GM12878 (cell line): ENCODE data around the gene LIN7C. TPM values are rescaled to one million over a fixed set of nuclear protein-coding genes. Genes with fewer than 3 reads are reported as not detected.

Experiments
- ATAC-seq: fragments of 200-7000 bp; cut with Tn5 transposase; 3 replicates; pipeline ENCODE4 v1.9.1; 2020; ENCODE audit warnings: mild to moderate bottlenecking, moderate library complexity
- BruUV-seq: library from RNA; stranded (reverse); fragments of 400-500 nt; replicated peaks from 2 replicates; lab custom pipeline; 2021; lab: Mats Ljungman, UMichigan
- CTCF ChIA-PET: fragments of 300-600 bp; sonication (Branson Sonifier 250); formaldehyde crosslinking; extraction: SDS; loops from one replicate; lab custom pipeline; 2021; ENCODE audit warnings: inconsistent platforms; lab: Yijun Ruan, JAX
- POLR2A ChIA-PET: fragments of 350-600 bp; formaldehyde crosslinking; extraction: SDS; loops from one replicate; lab custom pipeline; 2021; ENCODE audit warnings: inconsistent platforms; lab: Charles Lee
- RAD21 ChIA-PET: fragments of 300-600 bp; sonication (Branson Sonifier 250); formaldehyde crosslinking; loops from one replicate; lab custom pipeline; 2023; ENCODE audit warnings: antibody characterized with exemption; ENCODE audit not compliant: unreplicated experiment; lab: Charles Lee
- SMC1A ChIA-PET: fragments of 300-600 bp; sonication (Branson Sonifier 250); formaldehyde crosslinking; loops from one replicate; lab custom pipeline; 2023; ENCODE audit not compliant: unreplicated experiment, uncharacterized antibody; lab: Charles Lee
- DNase-seq: peaks from one replicate; pipeline ENCODE4 v3.0.0-alpha.2; 2011; ENCODE audit warnings: low read depth, low spot score
- FAIRE-seq: peaks from 3 replicates; lab custom pipeline; 2011; peaks lifted over from hg19 to GRCh38; lab: Jason Lieb, UNC
- H2AFZ ChIP-seq: 2 replicates; pipeline ENCODE4 v1.6.0; 2011; ENCODE audit warnings: low read depth, low read length, control low read depth; ENCODE audit not compliant: control insufficient read depth
- H3K27ac ChIP-seq: 2 replicates; pipeline ENCODE4 v1.5.1; 2011; ENCODE audit warnings: control low read depth; ENCODE audit not compliant: control insufficient read depth, insufficient read depth
- H3K27me3 ChIP-seq, 2 experiments: replicated peaks in 1 of 2; 2 replicates each; pipeline versions ENCODE4 v1.6.0 to v1.6.1; 2011; ENCODE audit warnings: low read length in 1 of 2; ENCODE audit not compliant: control insufficient read depth in 2 of 2, insufficient read depth in 2 of 2
- H3K36me3 ChIP-seq, 2 experiments: 2 replicates each; pipeline ENCODE4 v1.5.1; 2011; ENCODE audit warnings: low read length in 1 of 2; ENCODE audit not compliant: control insufficient read depth in 2 of 2, insufficient read depth in 2 of 2
- H3K4me1 ChIP-seq: 2 replicates; pipeline ENCODE4 v1.6.1; 2011; ENCODE audit warnings: mild to moderate bottlenecking, low read length, moderate library complexity, mixed read lengths; ENCODE audit not compliant: control insufficient read depth, insufficient read depth
- H3K4me2 ChIP-seq: 2 replicates; pipeline ENCODE4 v1.6.0; 2011; ENCODE audit warnings: control low read depth; ENCODE audit not compliant: control insufficient read depth, insufficient read depth
- H3K4me3 ChIP-seq: fragments of 200-600 bp; sonication (generic); 2 replicates; pipeline ENCODE4 v1.5.1; 2016
- H3K79me2 ChIP-seq: 2 replicates; pipeline ENCODE4 v1.6.0; 2011; ENCODE audit warnings: low read length; ENCODE audit not compliant: control insufficient read depth, insufficient read depth
- H3K9ac ChIP-seq: 2 replicates; pipeline ENCODE4 v1.8.0; 2011; ENCODE audit warnings: low read length, control low read depth, mixed read lengths; ENCODE audit not compliant: control insufficient read depth, insufficient read depth
- H3K9me3 ChIP-seq: replicated peaks from 3 replicates; pipeline ENCODE4 v1.5.1; 2011; ENCODE audit warnings: mild to moderate bottlenecking, low read length; ENCODE audit not compliant: control insufficient read depth, insufficient read depth
- H4K20me1 ChIP-seq: 2 replicates; pipeline ENCODE4 v1.6.0; 2011; ENCODE audit not compliant: control insufficient read depth, insufficient read depth
- BMI1 ChIP-seq: fragments of 450-650 bp; IDR thresholded peaks from 2 replicates; pipeline ENCODE4 v1.6.1; 2016; ENCODE audit warnings: mild to moderate bottlenecking, moderate library complexity, borderline replicate concordance
- CBX3 ChIP-seq: fragments of 200-600 bp; sonication (generic); IDR thresholded peaks from 2 replicates; pipeline ENCODE4 v1.6.1; 2016; ENCODE audit warnings: low read depth, borderline replicate concordance
- CREB1 ChIP-seq: IDR thresholded peaks from 2 replicates; pipeline ENCODE4 v1.6.1; 2012; ENCODE audit warnings: low read depth, mild to moderate bottlenecking, inconsistent platforms
- GATAD2B ChIP-seq: fragments of 450-650 bp; conservative IDR thresholded peaks from 2 replicates; pipeline ENCODE4 v1.6.1; 2017; ENCODE audit warnings: low read depth, mild to moderate bottlenecking, moderate library complexity
- HDGF ChIP-seq: fragments of 450-650 bp; IDR thresholded peaks from 2 replicates; pipeline ENCODE4 v1.6.1; 2016; ENCODE audit warnings: antibody characterized with exemption
- HSF1 ChIP-seq: fragments of 150-350 bp; IDR thresholded peaks from 2 replicates; pipeline ENCODE4 v1.6.1; 2014; ENCODE audit warnings: mild to moderate bottlenecking, low read depth, low read length
- KDM1A ChIP-seq: fragments of 200-600 bp; sonication (generic); IDR thresholded peaks from 2 replicates; pipeline ENCODE4 v1.6.1; 2016; ENCODE audit warnings: borderline replicate concordance
- PAX8 ChIP-seq: fragments of 450-650 bp; IDR thresholded peaks from 2 replicates; pipeline ENCODE4 v1.6.1; 2017; ENCODE audit warnings: mild to moderate bottlenecking, moderate library complexity
- PML ChIP-seq: IDR thresholded peaks from 2 replicates; pipeline ENCODE4 v1.6.1; 2012; ENCODE audit warnings: low read length, inconsistent platforms
- RAD21 ChIP-seq: IDR thresholded peaks from 2 replicates; pipeline ENCODE4 v1.6.1; 2011; ENCODE audit warnings: mild to moderate bottlenecking, low read depth, low read length, moderate library complexity; ENCODE audit not compliant: insufficient read depth
- RB1 ChIP-seq: fragments of 450-650 bp; formaldehyde crosslinking; IDR thresholded peaks from 2 replicates; pipeline ENCODE4 v1.6.1; 2017; ENCODE audit warnings: mild to moderate bottlenecking, borderline replicate concordance
- RFX5 ChIP-seq: IDR thresholded peaks from 2 replicates; pipeline ENCODE4 v1.6.1; 2011; ENCODE audit warnings: low read depth, low read length, improper control_type of control experiment
- SIX5 ChIP-seq: IDR thresholded peaks from 2 replicates; pipeline ENCODE4 v1.6.1; 2011; ENCODE audit warnings: mild to moderate bottlenecking, low read depth, low read length, moderate library complexity; ENCODE audit not compliant: severe bottlenecking
- ZNF592 ChIP-seq: fragments of 450-650 bp; IDR thresholded peaks from 2 replicates; pipeline ENCODE4 v1.6.1; 2017; ENCODE audit warnings: mild to moderate bottlenecking, moderate library complexity
- whole genome bisulfite sequencing: methylation state at CpG from one replicate; pipeline ENCODE4 v1.1.6; 2016; ENCODE audit warnings: low lambda C conversion rate; ENCODE audit not compliant: insufficient replicate concordance, insufficient coverage; ENCODE audit errors: missing lambda C conversion rate; 5-methylcytosine and 5-hydroxymethylcytosine counted together
- in situ Hi-C: fragments of 300-500 bp; cut with MboI; formaldehyde crosslinking; loops from 9 replicates; pipeline ENCODE4 v1.14.3; 2018; ENCODE audit warnings: mixed read lengths
- intact Hi-C: fragments of 100-400 bp; cut with micrococcal nuclease; formaldehyde crosslinking; loops from one replicate; pipeline ENCODE4 v1.14.2; 2022; ENCODE audit not compliant: unreplicated experiment
- polyA plus RNA-seq, 11 experiments: library from polyadenylated mRNA; depleted of rRNA in 4 of 11; unstranded in 6 of 11; stranded (reverse) in 5 of 11; fragments of >200 nt; fragmentation: Nextera tagmentation in 4 of 11; fragmentation: Illumina TruSeq in 1 of 11; extraction: Ambion mirVana in 4 of 11; extraction: Trizol in 1 of 11; gene quantifications; 1 replicate in 1 of 11; 2 replicates in 10 of 11; pipeline versions ENCODE4 v1.2.1 to v1.2.3, GENCODE V29; 2011 to 2016; ENCODE audit warnings: inconsistent platforms in 2 of 11, missing spikeins in 2 of 11, low read depth in 1 of 11
- total RNA-seq, 4 experiments: library from RNA; depleted of rRNA in 3 of 4; stranded (reverse); fragments of >200 nt in 3 of 4; fragmentation: Illumina TruSeq in 1 of 4; extraction: Trizol in 1 of 4; gene quantifications; 2 replicates each; pipeline versions ENCODE4 v1.2.1 to v1.2.3, GENCODE V29; 2013 to 2021

Gene LIN7C
- total and polyA plus RNA-seq, 10 of the 15 experiments (the other 5 are each of a cell fraction or from before 2014, with no cell fraction given), result 6.0 to 23.7 (median 15.1) TPM

GRCh38 chr11:27528712-27529111 lies 22.1 kb upstream of the LIN7C start:
- ChIA-PET SMC1A (interaction anchor here (0.9 to 1.7 kb wide), 2 partner anchors 19 to 33 kb away, joined by 3 to 4 read pairs; no protein-coding TSS in a partner anchor), CTCF (interaction anchor here (1.0 to 1.3 kb wide), 3 partner anchors 8 to 171 kb away, joined by 3 to 6 read pairs (median 4); no protein-coding TSS in a partner anchor), POLR2A (no interaction called here), RAD21 (no interaction called here)
- Histone ChIP-seq H3K4me2 (no peak overlapping the region), H3K9me3 (no peaks in the 10 kb centered on the region), H3K4me3 (no peak overlapping the region), H3K27ac (no peak overlapping the region), H3K36me3 (no peaks in the 10 kb centered on the region), H3K27me3 (no peaks in the 10 kb centered on the region; a peak in 1 of 4 replicates), H3K79me2 (no peaks in the 10 kb centered on the region), H4K20me1 (no peaks in the 10 kb centered on the region), H3K9ac (no peak overlapping the region), H2AFZ (no peak overlapping the region), H3K4me1 (no peaks in the 10 kb centered on the region)
- intact Hi-C loops, result no loop called here
- TF ChIP-seq SIX5 (no peak), PML (no peak)
- in situ Hi-C loops, result no loop called here
- no TSS peak for BruUV-seq
- no peak for ATAC-seq
- no peak for DNase-seq
- FAIRE-seq, result no peak

DNA sequence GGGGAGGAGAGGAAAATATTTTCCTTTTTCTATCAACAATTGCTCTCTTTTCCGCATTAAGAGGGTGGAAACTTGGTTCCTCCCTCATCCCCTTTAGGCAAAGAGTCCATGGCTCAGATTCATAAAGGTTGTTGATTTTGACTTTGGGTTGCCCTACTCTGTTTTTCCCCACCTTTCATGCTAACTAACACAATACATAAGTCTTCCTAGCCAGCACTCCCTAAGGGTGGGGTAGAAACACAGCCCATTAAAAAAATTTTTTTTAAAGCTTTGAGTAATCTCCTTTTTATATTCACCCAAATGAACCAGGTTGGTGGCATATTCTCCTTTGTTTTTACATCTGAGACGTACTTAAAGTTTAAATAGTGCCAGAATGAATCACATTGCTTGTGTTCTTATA lies 20.0 kb upstream of the LIN7C start:
- H3K27ac ChIP-seq, result no peak overlapping the region
- POLR2A ChIA-PET, result no interaction called here
- no peak overlapping the region for H3K9ac ChIP-seq
- no peaks in the 10 kb centered on the region for H3K79me2 ChIP-seq
- H3K4me2 ChIP-seq, result no peak overlapping the region
- no peaks in the 10 kb centered on the region for H3K36me3 ChIP-seq
- H3K27me3 ChIP-seq, result no peaks in the 10 kb centered on the region; a peak in 1 of 4 replicates
- DNase-seq (no peak), FAIRE-seq (no peak), ATAC-seq (no peak)
- H4K20me1 ChIP-seq, result no peaks in the 10 kb centered on the region
- no peak overlapping the region for H2AFZ ChIP-seq
- H3K4me3 ChIP-seq, result no peak overlapping the region
- RAD21 ChIA-PET, result interaction anchor here (0.6 kb wide), 1 partner anchor 191 kb away, joined by 3 read pairs; no protein-coding TSS in a partner anchor
- in situ Hi-C loops, result no loop called here
- no peaks in the 10 kb centered on the region for H3K9me3 ChIP-seq
- 42% methylated on average over 2 of the region's 2 CpGs for WGBS
- no peaks in the 10 kb centered on the region for H3K4me1 ChIP-seq
- SMC1A ChIA-PET, result no interaction called here
- intact Hi-C loops, result no loop called here
- BruUV-seq, result no TSS peak
- CTCF ChIA-PET, result interaction anchor here (1.4 to 1.8 kb wide), 2 partner anchors 24 to 341 kb away, joined by 3 to 4 read pairs; no protein-coding TSS in a partner anchor
- no peak for TF ChIP-seq HDGF
- TF ChIP-seq HSF1, result no peak
- no peak for TF ChIP-seq BMI1
- no peak for TF ChIP-seq RAD21
- no peak for TF ChIP-seq RB1
- TF ChIP-seq GATAD2B, result no peak
- no peak for TF ChIP-seq KDM1A
- TF ChIP-seq RFX5, result no peak
- TF ChIP-seq CBX3, result no peak
- no peak for TF ChIP-seq ZNF592
- no peak for TF ChIP-seq CREB1
- TF ChIP-seq PAX8, result no peak
